HCT116 (cell line): ENCODE measurements around the gene WDR70.

Source experiments
- CTCF ChIP-seq, 3 experiments: fragments of 200-600 bp in 1 of 3; sonication (generic) in 1 of 3; IDR thresholded peaks in 2 of 3; conservative IDR thresholded peaks in 1 of 3; 2 replicates each; pipeline ENCODE4 v1.5.1; 2012 to 2017; ENCODE audit warnings: low read depth in 2 of 3, low read length in 2 of 3, antibody characterized with exemption in 1 of 3, borderline replicate concordance in 1 of 3, control low read depth in 1 of 3, mild to moderate bottlenecking in 1 of 3, mixed read lengths in 1 of 3, mixed run types in 1 of 3, moderate library complexity in 1 of 3; ENCODE audit not compliant: insufficient read depth in 1 of 3
- EZH2 ChIP-seq: fragments of 200-600 bp; sonication (generic); IDR thresholded peaks from 2 replicates; pipeline ENCODE4 v1.6.1; 2017; ENCODE audit warnings: antibody characterized with exemption, mixed run types
- REST ChIP-seq: IDR thresholded peaks from 2 replicates; pipeline ENCODE4 v1.6.1; 2012; ENCODE audit warnings: low read depth
- SP1 ChIP-seq: IDR thresholded peaks from 2 replicates; pipeline ENCODE4 v1.6.1; 2012; ENCODE audit warnings: low read depth

- TF ChIP-seq EZH2 (no peak), SP1 (no peak), REST (no peak), CTCF (IDR thresholded peaks at IDR 0.05 in 2 of 3, conservative IDR thresholded peaks at IDR 0.05 in 1 of 3; ENCODE audit: borderline replicate concordance in 1 of 3, insufficient read depth in 1 of 3, low read depth in 2 of 3, low read length in 2 of 3) (no peak)
Observed at GRCh38 chr5:37694867-37695266, 315.7 kb downstream of the WDR70 start.
